Measurements from ENCODE around the gene ZNF268. TPM values are rescaled to one million over a fixed set of nuclear protein-coding genes. Genes with fewer than 3 reads are reported as not detected.
A peak's percentile ranks its signal among the peaks of the same experiment; 100 is the strongest.

Gene ZNF268
- total RNA-seq = 17.2 and 19.4 TPM in 2 replicates

DNA sequence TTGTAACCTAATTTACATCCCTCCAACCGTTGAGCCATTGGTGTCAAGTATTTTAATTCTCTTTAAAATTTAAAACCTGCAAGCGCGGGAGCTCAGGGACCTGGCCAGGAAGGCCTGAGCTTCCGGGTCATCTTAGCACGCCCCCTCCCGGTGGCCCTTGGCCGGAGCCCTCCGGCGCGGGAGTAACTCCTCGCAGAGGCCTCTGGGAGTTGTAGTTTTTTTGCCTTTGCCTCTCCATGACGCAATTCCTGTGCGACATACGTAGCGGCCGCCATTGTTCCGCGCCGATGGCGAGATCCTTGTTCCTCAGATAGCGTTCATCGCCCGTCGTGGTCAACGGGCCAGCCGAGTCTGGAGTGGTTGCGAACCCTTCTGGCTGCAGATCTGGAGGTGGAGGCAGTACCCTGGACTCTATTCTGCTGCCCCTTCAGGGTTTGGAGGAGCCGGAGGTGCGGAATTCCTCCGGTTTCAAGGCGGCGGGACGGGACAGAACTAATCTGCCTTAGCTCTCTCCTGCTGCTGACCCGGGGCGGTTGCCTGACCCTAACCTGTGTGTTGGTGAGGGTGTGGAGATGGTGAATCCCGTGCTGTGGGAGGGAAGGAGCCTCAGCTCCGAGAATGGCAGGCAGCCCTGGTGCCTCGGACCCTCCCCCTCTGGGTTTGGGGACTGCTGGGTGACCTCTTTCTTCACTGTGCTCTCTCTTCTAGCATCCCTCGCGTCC is at the start of gene ZNF268:
ZNF268 (plus strand) TSS at position 258 of the 722 bp plus-strand sequence. CDS start 503 bp downstream, outside the sequence.
- intact Hi-C loops (cut with micrococcal nuclease) = loop anchor here (1.0 kb wide), 6 partner anchors 51 to 352 kb away; partner anchors contain the start of genes ZNF10, ZNF140, ZNF26 and ZNF605
- DNase-seq = peak; percentile 98
- H3K4me1 Mint-ChIP-seq = peaks cover 6% of the 10 kb centered on the region
- peak within 1 kb of the TSS; percentile 93 for H3K27ac Mint-ChIP-seq
- no peaks in the 10 kb centered on the region for H3K27me3 Mint-ChIP-seq
- H3K36me3 Mint-ChIP-seq (ENCODE audit: low read depth) = peaks cover 58% of the 10 kb centered on the region
- peak within 1 kb of the TSS; percentile 92 for H3K4me3 Mint-ChIP-seq
- H3K9me3 Mint-ChIP-seq = peaks cover 48% of the 10 kb centered on the region

DNA sequence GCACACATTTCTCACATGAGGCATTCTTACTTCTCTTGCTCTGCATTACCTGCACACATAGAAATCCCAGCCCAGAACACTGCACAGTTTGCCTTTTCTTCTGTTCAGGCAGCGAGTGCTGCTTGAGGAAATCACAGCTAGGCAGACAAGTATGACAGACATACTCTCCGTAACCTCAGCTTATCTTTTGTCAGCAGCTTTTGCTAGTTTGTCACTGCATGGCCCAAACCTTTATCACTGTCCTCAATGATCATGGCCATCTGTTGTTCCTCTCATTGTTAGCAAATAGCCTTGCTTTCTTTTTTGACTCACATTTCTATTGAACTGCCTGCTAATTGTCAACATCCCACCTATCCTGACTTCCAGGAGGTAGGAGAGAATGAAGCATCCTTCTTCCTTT is 45.5 kb upstream of the ZNF268 start:
- Mint-ChIP-seq H3K9me3 (peaks cover 39% of the 10 kb centered on the region), H3K36me3 (ENCODE audit: low read depth) (peaks cover 71% of the 10 kb centered on the region), H3K4me3 (no peak overlapping the region), H3K4me1 (peaks cover 5% of the 10 kb centered on the region), H3K27me3 (no peaks in the 10 kb centered on the region), H3K27ac (no peak overlapping the region)
- DNase-seq = no peak
- intact Hi-C loops (cut with micrococcal nuclease) = no loop called here

DNA sequence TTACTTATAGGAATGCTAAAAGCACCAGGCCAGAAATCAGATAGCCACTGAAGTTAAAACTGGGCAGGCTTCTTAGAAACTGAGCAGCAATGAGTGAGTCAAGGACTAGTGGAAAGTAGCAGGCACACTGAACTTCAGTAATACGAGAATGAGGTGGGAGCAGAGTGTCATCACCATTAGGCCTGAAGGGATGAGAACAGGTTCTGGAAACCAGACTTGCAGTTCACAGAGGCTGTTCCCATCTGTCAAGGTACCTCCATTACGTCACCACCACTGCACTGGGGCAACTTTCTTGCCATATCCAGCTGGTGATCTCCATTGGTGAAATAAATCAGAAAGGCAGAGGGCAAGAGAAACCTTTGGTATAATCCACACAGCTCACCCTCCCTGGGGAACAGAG is 35.3 kb upstream of the ZNF268 start:
- no peak for DNase-seq
- no peaks in the 10 kb centered on the region for H3K27me3 Mint-ChIP-seq
- no peaks in the 10 kb centered on the region for H3K4me1 Mint-ChIP-seq
- H3K9me3 Mint-ChIP-seq = peaks cover 51% of the 10 kb centered on the region
- H3K4me3 Mint-ChIP-seq = no peak overlapping the region
- intact Hi-C loops (cut with micrococcal nuclease) = no loop called here
- H3K36me3 Mint-ChIP-seq (ENCODE audit: low read depth) = peaks cover 59% of the 10 kb centered on the region
- no peak overlapping the region for H3K27ac Mint-ChIP-seq

DNA sequence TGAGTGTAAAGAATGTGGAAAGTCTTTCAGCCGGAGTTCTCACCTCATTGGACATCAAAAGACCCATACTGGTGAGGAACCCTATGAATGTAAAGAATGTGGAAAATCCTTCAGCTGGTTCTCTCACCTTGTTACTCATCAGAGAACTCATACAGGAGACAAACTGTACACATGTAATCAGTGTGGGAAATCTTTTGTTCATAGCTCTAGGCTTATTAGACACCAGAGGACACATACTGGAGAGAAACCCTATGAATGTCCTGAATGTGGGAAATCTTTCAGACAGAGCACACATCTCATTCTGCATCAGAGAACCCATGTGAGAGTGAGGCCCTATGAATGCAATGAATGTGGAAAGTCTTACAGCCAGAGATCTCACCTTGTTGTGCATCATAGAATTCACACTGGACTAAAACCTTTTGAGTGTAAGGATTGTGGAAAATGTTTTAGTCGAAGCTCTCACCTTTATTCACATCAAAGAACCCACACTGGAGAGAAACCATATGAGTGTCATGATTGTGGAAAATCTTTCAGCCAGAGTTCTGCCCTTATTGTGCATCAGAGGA is 25.1 kb upstream of the ZNF268 start:
- Mint-ChIP-seq H3K9me3 (peaks cover 34% of the 10 kb centered on the region), H3K27me3 (no peaks in the 10 kb centered on the region), H3K36me3 (ENCODE audit: low read depth) (peaks cover 63% of the 10 kb centered on the region), H3K4me3 (no peak overlapping the region), H3K27ac (no peak overlapping the region), H3K4me1 (no peaks in the 10 kb centered on the region)
- DNase-seq = no peak
- intact Hi-C loops (cut with micrococcal nuclease) = no loop called here

DNA sequence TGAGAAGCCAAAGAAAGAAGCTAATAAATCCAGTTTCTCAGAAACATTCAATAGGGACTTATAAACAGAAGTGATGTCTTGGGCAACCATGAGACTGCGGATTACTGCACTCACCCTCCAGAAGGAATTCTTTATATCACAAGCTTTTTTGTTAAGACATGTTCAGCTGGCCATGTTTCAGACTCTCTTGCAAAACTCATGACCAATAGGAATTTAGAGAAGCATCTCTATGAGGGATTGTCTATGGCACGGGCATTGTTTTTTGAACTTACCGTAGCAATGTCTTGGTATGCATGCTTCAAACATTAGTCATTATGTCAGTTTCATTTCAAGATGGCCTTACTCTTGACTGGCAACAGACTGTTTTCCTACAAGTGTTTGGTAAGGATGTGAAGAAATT is 15.5 kb upstream of the ZNF268 start:
- no peaks in the 10 kb centered on the region for H3K27me3 Mint-ChIP-seq

DNA sequence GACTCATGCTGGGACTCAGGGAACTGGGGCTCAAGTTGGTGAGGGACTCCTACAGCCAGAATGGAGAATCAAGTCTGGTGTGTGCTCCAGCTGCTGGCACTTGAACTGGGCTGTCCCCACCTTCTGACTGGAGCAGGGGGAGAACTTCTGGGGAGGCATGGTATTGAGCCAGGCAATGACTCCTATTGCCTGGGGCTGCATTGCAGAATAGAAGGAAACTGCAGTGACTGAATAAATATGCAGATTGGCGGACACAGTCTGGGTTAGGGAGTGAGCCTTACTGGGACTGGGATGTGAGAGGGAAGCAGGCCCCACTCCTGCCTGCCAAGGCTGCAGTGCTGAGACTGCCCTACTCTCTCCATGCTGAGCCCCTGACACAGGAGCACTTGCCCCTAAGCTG is 8.8 kb upstream of the ZNF268 start:
- Mint-ChIP-seq H3K4me3 (no peak overlapping the region), H3K36me3 (ENCODE audit: low read depth) (peaks cover 1% of the 10 kb centered on the region), H3K27me3 (no peaks in the 10 kb centered on the region), H3K4me1 (no peaks in the 10 kb centered on the region), H3K27ac (no peak overlapping the region), H3K9me3 (peaks cover 38% of the 10 kb centered on the region)
- intact Hi-C loops (cut with micrococcal nuclease) = no loop called here
- peak; percentile 38 for DNase-seq

More for the DNA sequence above, 15.5 kb upstream of the ZNF268 start:
- Mint-ChIP-seq H3K27ac (no peak overlapping the region), H3K36me3 (ENCODE audit: low read depth) (peaks cover 1% of the 10 kb centered on the region), H3K4me1 (no peaks in the 10 kb centered on the region), H3K9me3 (peaks cover 27% of the 10 kb centered on the region), H3K4me3 (no peak overlapping the region)
- no peak for DNase-seq
- intact Hi-C loops (cut with micrococcal nuclease) = no loop called here

DNA sequence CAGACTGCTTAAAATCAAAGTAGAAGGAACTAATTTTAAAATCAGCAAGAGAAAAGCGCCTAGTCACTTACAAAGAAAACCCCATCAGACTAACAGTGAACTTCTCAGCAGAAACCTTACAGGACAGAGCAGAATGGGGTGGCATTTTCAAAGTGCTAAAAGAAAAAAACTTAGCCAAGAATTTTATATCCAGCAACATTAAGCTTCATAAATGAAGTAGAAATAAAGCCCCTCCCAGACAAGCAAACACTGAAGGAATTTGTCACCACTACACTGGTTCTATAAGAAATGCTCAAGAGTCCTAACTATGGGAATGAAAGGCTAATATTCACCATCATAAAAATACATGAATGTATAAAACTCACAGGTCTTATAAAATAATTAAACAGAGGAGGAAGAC is 6.4 kb upstream of the ZNF268 start:
- DNase-seq = no peak
- peaks cover 39% of the 10 kb centered on the region for H3K9me3 Mint-ChIP-seq
- no peaks in the 10 kb centered on the region for H3K27me3 Mint-ChIP-seq
- H3K4me1 Mint-ChIP-seq = no peaks in the 10 kb centered on the region
- H3K27ac Mint-ChIP-seq = no peak overlapping the region
- H3K4me3 Mint-ChIP-seq = no peak overlapping the region
- intact Hi-C loops (cut with micrococcal nuclease) = no loop called here
- H3K36me3 Mint-ChIP-seq (ENCODE audit: low read depth) = peaks cover 4% of the 10 kb centered on the region

DNA sequence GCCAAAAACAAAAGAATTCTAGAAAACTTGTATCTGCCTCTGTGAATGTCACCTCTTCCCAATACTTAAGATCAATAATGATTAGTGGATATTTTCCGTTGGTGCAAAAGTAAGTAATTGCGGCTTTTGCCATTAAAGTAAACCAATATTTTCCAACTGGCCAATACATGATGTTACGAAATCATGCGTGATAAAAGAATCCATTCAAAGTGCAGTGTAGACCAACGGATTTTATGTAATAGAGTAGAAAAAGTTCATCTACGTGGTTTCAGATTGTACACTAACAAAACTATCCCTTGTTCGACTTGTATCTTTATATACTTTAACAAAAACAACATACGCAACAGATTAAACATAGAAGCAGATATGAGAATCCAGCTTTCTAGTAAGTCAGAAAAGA is 626 bp upstream of the ZNF268 start:
- Mint-ChIP-seq H3K4me3 (no peak overlapping the region), H3K27ac (peak overlapping the region; percentile 73), H3K4me1 (peaks cover 6% of the 10 kb centered on the region), H3K27me3 (no peaks in the 10 kb centered on the region), H3K36me3 (ENCODE audit: low read depth) (peaks cover 51% of the 10 kb centered on the region), H3K9me3 (peaks cover 47% of the 10 kb centered on the region)
- intact Hi-C loops (cut with micrococcal nuclease) = loop anchor here (1.0 kb wide), 6 partner anchors 50 to 351 kb away; partner anchors contain the start of genes ZNF10, ZNF140, ZNF26 and ZNF605
- peak; percentile 44 for DNase-seq

DNA sequence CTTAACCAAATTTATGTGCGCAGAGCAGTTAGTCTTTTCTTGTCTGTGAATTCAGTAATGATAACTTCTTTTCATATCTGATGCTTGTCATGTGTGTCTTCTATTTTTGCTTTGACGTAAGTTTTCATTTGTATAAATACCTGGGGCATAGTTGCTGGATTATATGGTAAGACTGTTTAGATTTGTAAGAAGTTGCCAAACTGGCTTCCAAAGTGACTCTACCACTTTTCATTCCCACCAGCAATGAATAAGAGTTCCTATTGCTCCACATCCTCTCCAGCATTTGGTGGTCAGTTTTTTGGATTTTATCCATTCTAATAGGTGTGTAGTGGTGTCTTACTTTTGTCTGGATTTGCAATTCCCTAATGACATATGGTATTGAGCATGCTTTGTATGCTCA is 8.9 kb downstream of the ZNF268 start:
- DNase-seq = no peak
- peaks cover 99% of the 10 kb centered on the region for H3K36me3 Mint-ChIP-seq (ENCODE audit: low read depth)
- peaks cover 40% of the 10 kb centered on the region for H3K9me3 Mint-ChIP-seq
- H3K27me3 Mint-ChIP-seq = no peaks in the 10 kb centered on the region
- no peak overlapping the region for H3K4me3 Mint-ChIP-seq
- H3K27ac Mint-ChIP-seq = no peak overlapping the region
- H3K4me1 Mint-ChIP-seq = no peaks in the 10 kb centered on the region
- intact Hi-C loops (cut with micrococcal nuclease) = no loop called here

DNA sequence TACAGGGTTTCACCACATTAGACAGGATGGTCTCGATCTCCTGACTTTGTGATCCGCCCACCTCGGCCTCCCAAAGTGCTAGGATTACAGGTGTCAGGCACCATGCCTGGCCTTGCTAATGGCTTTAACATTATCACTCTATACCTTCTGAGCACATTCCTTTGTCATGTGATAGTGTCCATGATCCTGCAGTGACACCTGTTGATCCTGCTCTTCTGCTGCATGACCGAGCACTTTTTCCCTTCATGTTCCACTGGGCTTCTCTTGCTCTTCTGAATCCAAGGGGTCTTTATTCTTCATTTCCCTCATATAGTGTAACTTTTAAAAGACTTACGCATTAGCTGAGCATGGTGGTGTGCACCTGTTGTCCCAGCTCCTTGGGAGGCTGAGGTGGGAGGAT is 11.6 kb downstream of the ZNF268 start:
- DNase-seq = no peak
- Mint-ChIP-seq H3K4me3 (no peak overlapping the region), H3K27ac (peak overlapping the region; percentile 25), H3K4me1 (no peaks in the 10 kb centered on the region), H3K9me3 (peaks cover 27% of the 10 kb centered on the region), H3K27me3 (no peaks in the 10 kb centered on the region), H3K36me3 (ENCODE audit: low read depth) (peaks cover 89% of the 10 kb centered on the region)
- intact Hi-C loops (cut with micrococcal nuclease) = no loop called here

DNA sequence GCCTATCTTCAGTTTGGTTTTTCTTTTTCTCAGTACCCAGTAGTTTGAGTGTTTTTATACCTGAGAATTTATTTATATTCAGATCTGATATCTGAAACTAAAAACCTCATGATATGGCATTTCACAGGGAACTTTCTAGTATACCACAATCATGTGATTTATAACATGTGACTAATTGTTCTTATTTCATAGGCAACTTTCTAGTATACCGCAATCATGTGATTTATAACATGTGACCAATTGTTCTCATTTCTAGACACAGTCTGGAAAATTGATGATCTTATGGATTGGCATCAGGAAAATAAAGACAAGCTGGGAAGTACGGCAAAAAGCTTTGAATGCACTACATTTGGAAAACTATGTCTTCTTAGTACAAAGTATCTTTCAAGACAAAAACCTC is 20.6 kb downstream of the ZNF268 start:
- Mint-ChIP-seq H3K27me3 (no peaks in the 10 kb centered on the region), H3K9me3 (peaks cover 34% of the 10 kb centered on the region), H3K27ac (no peak overlapping the region), H3K36me3 (ENCODE audit: low read depth) (peaks cover 71% of the 10 kb centered on the region), H3K4me3 (no peak overlapping the region), H3K4me1 (no peaks in the 10 kb centered on the region)
- no peak for DNase-seq
- intact Hi-C loops (cut with micrococcal nuclease) = no loop called here

DNA sequence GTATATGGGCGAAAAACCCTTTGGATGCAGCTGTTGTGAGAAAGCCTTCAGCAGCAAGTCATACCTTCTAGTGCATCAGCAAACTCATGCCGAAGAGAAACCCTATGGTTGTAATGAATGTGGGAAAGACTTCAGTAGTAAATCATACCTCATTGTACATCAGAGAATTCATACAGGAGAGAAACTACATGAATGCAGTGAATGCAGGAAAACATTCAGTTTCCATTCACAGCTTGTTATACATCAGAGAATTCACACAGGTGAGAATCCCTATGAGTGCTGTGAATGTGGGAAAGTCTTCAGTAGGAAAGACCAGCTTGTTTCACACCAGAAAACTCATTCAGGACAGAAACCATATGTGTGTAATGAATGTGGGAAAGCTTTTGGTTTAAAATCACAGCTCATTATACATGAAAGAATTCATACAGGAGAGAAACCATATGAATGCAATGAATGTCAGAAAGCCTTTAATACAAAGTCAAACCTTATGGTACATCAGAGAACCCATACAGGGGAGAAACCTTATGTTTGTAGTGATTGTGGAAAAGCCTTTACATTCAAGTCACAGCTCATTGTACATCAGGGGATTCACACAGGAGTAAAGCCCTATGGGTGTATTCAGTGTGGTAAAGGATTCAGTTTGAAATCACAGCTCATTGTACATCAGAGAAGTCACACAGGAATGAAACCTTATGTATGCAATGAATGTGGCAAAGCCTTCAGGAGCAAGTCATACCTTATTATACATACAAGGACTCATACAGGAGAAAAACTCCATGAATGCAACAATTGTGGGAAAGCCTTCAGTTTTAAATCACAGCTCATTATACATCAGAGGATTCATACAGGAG is 21.4 kb downstream of the ZNF268 start:
- Mint-ChIP-seq H3K4me3 (no peak overlapping the region), H3K27me3 (no peaks in the 10 kb centered on the region), H3K27ac (no peak overlapping the region), H3K36me3 (ENCODE audit: low read depth) (peaks cover 68% of the 10 kb centered on the region), H3K9me3 (peaks cover 34% of the 10 kb centered on the region), H3K4me1 (no peaks in the 10 kb centered on the region)
- intact Hi-C loops (cut with micrococcal nuclease) = no loop called here
- DNase-seq = no peak

DNA sequence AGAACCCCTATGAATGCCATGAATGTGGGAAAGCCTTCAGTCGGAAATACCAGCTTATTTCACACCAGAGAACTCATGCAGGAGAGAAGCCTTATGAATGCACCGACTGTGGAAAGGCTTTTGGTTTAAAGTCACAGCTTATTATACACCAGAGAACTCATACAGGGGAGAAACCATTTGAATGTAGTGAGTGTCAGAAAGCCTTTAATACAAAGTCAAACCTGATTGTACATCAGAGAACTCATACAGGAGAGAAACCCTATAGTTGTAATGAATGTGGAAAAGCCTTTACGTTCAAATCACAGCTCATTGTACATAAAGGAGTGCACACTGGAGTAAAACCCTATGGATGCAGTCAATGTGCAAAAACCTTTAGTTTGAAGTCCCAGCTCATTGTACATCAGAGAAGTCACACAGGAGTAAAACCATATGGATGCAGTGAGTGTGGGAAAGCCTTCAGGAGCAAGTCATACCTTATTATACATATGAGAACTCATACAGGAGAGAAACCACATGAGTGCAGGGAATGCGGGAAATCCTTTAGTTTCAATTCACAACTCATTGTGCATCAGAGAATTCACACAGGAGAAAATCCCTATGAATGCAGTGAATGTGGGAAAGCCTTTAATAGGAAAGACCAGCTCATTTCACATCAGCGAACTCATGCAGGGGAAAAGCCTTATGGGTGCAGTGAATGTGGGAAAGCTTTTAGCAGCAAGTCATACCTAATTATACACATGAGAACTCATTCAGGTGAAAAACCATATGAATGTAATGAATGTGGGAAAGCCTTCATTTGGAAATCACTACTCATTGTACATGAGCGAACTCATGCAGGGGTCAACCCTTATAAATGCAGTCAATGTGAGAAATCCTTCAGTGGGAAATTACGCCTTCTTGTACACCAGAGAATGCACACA is 22.3 kb downstream of the ZNF268 start:
- H3K9me3 Mint-ChIP-seq = peaks cover 34% of the 10 kb centered on the region
- no peak for DNase-seq
- no peaks in the 10 kb centered on the region for H3K4me1 Mint-ChIP-seq
- intact Hi-C loops (cut with micrococcal nuclease) = no loop called here
- no peak overlapping the region for H3K4me3 Mint-ChIP-seq
- no peak overlapping the region for H3K27ac Mint-ChIP-seq
- H3K36me3 Mint-ChIP-seq (ENCODE audit: low read depth) = peaks cover 65% of the 10 kb centered on the region
- no peaks in the 10 kb centered on the region for H3K27me3 Mint-ChIP-seq
